Mucosa of descending colon (tissue), 3 donors: ENCODE measurements around the gene C16orf78. TPM values are rescaled to one million over a fixed set of nuclear protein-coding genes. Genes with fewer than 3 reads are reported as not detected.

Experiments
- ATAC-seq: fragments of 200-7000 bp; cut with Tn5 transposase; one replicate; pipeline ENCODE4 v1.9.1; 2020; ENCODE audit warnings: mild to moderate bottlenecking, moderate library complexity
- DNase-seq, 3 donors: peaks; one replicate each; pipeline ENCODE4 v3.0.0-alpha.2; 2020
- H3K36me3 ChIP-seq: fragments of 200-600 bp; one replicate; pipeline ENCODE4 v1.8.0; 2021; ENCODE audit warnings: low read depth, mild to moderate bottlenecking
- H3K4me1 ChIP-seq: fragments of 200-600 bp; one replicate; pipeline ENCODE4 v1.8.0; 2021; ENCODE audit warnings: low read depth, mild to moderate bottlenecking
- H3K4me3 ChIP-seq: fragments of 200-600 bp; one replicate; pipeline ENCODE4 v1.8.0; 2021; ENCODE audit warnings: mild to moderate bottlenecking
- H3K9me3 ChIP-seq: fragments of 200-600 bp; one replicate; pipeline ENCODE4 v1.8.0; 2021; ENCODE audit warnings: mild to moderate bottlenecking
- intact Hi-C, 2 donors: fragments of 100-400 bp; cut with DNase I in 1 of 2; cut with micrococcal nuclease in 1 of 2; formaldehyde crosslinking; loops; one replicate each; pipeline versions ENCODE4 v1.11.0 to v1.11.1; 2022; cut with DNase I, micrococcal nuclease
- total RNA-seq, 3 donors: library from RNA; stranded (reverse); fragmentation: NEBNext Ultra II Directional in 2 of 3; extraction: Animal tissue kit (Norgen Biotek cat#: 25700) in 2 of 3; gene quantifications; one replicate each; pipeline versions ENCODE4 v1.2.1 to v1.2.4, GENCODE V29; 2021 to 2023
- TF ChIP-seq, protein P1 (sequence below): fragments of 200-600 bp; IDR thresholded peaks from one replicate; pipeline ENCODE4 v1.8.0; 2022; ENCODE audit warnings: antibody characterized with exemption, mild to moderate bottlenecking
- donor health status: DM: no; HTN: no; CAD: no; lungs with moderate emphysema.
- donor health status: DM: no; HTN: no; CAD: no.
- donor health status: DM: no; HTN: yes; CAD: no.

Gene C16orf78
- total RNA-seq, 3 donors from 2014 or later = not detected

GRCh38 chr16:49338611-49339265 lies 34.9 kb upstream of the C16orf78 start:
- H3K36me3 ChIP-seq = no peaks in the 10 kb centered on the region
- DNase-seq (no peak), ATAC-seq (no peak)
- H3K4me3 ChIP-seq = no peak overlapping the region
- H3K9me3 ChIP-seq = no peaks in the 10 kb centered on the region
- H3K4me1 ChIP-seq = no peaks in the 10 kb centered on the region
- intact Hi-C loops = no loop called here
- TF ChIP-seq, protein P1, sequence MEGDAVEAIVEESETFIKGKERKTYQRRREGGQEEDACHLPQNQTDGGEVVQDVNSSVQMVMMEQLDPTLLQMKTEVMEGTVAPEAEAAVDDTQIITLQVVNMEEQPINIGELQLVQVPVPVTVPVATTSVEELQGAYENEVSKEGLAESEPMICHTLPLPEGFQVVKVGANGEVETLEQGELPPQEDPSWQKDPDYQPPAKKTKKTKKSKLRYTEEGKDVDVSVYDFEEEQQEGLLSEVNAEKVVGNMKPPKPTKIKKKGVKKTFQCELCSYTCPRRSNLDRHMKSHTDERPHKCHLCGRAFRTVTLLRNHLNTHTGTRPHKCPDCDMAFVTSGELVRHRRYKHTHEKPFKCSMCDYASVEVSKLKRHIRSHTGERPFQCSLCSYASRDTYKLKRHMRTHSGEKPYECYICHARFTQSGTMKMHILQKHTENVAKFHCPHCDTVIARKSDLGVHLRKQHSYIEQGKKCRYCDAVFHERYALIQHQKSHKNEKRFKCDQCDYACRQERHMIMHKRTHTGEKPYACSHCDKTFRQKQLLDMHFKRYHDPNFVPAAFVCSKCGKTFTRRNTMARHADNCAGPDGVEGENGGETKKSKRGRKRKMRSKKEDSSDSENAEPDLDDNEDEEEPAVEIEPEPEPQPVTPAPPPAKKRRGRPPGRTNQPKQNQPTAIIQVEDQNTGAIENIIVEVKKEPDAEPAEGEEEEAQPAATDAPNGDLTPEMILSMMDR = no peak

- Histone ChIP-seq H3K4me3 (no peak overlapping the region), H3K9me3 (no peaks in the 10 kb centered on the region), H3K4me1 (no peaks in the 10 kb centered on the region), H3K36me3 (no peaks in the 10 kb centered on the region)
- ATAC-seq = no peak
- DNase-seq = no peak
- TF ChIP-seq, protein P1 = no peak
- intact Hi-C loops = no loop called here
Observed at GRCh38 chr16:49340466-49340865, 33.1 kb upstream of the C16orf78 start.

DNA sequence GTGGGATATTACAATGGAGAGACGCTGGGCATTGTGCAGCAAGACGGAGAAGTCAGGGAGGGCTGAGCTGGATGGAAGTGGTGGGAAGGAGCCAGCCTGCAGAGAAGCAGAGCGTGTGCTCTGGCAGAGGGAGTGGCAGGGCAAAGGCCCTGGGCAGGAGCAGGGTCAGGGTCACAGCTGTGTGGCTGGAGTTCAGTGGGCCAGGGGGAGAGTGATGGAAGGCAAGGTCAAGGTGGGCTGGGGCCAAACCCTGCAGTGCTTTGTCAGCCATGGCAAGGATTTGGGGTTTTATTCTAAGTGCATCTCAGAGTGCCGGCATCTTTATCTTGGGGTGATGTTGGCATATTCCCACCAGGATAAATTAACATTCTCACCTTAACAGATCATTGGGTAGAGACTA lies 31.9 kb upstream of the C16orf78 start:
- ATAC-seq (no peak), DNase-seq (no peak)
- Histone ChIP-seq H3K9me3 (no peaks in the 10 kb centered on the region), H3K4me1 (no peaks in the 10 kb centered on the region), H3K4me3 (no peak overlapping the region), H3K36me3 (no peaks in the 10 kb centered on the region)
- intact Hi-C loops = no loop called here
- TF ChIP-seq, protein P1 = no peak

- TF ChIP-seq, protein P1 = no peak
- DNase-seq = peak in 1 of 3 donors; percentile 46
- no peaks in the 10 kb centered on the region for H3K4me1 ChIP-seq
- no peak for ATAC-seq
- intact Hi-C loops = no loop called here
- H3K9me3 ChIP-seq = no peaks in the 10 kb centered on the region
- no peaks in the 10 kb centered on the region for H3K36me3 ChIP-seq
- no peak overlapping the region for H3K4me3 ChIP-seq
Observed at GRCh38 chr16:49342336-49343265, 31.0 kb upstream of the C16orf78 start.

DNA sequence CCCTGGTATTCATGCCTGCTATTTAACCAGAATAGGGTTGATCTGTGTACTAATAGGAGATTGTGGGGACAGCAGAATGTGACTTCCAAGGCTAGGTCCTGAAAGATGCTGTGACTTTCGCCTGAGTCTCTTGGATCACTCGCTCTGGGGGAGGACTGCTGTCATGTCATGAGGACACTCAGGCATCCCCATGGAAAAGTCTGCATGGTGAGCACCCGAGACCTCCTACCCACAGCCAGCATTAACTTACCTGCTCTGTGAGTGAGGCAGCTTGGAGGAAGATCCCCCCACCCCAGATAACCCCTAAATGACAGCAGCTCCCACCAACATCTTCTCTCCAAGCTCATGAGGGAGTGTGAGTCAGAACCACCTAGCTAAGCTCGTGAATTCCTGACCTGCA lies 30.3 kb upstream of the C16orf78 start:
- no peak for ATAC-seq
- intact Hi-C loops = no loop called here
- Histone ChIP-seq H3K9me3 (no peaks in the 10 kb centered on the region), H3K4me1 (no peaks in the 10 kb centered on the region), H3K36me3 (no peaks in the 10 kb centered on the region), H3K4me3 (no peak overlapping the region)
- no peak for DNase-seq
- TF ChIP-seq, protein P1 = no peak
